TTC549 (cell line): ENCODE data around the gene SPATA31A3.
"Not testable (repeated sequence)": the region's sequence is repeated elsewhere in the genome, so short reads cannot be mapped to it uniquely, and the experiment has no call there.

Source experiments
- FAIRE-seq: peaks from 2 replicates; lab custom pipeline; 2012; peaks lifted over from hg19 to GRCh38; lab: Jason Lieb, UNC

The SPATA31A3 gene

GRCh38 chr9:66992450-66992849 lies at the start of gene SPATA31A3:
Gene SPATA31A3, minus strand, starts transcription at chr9:66992550. Its CDS starts 29 bp downstream, at chr9:66992521.
- FAIRE-seq = not testable (repeated sequence)

DNA sequence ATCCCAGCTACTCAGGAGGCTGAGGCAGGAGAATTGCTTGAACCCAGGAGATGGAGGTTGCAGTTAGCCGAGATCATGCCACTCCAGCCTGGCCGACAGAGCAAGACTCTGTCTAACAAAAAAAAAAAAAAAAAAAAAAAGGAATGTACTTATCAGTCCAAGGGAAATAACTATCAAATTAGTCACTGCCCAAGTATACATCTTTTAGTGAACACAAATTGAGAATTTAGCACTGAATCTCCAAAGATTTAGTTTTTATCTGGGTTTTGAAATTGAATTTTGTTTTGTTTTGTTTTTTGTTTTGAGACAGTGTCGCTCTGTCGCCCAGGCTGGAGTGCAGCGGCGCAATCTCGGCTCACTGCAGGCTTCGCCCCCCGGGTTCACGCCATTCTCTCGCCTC lies 39.8 kb downstream of the SPATA31A3 start:
- FAIRE-seq = not testable (repeated sequence)

DNA sequence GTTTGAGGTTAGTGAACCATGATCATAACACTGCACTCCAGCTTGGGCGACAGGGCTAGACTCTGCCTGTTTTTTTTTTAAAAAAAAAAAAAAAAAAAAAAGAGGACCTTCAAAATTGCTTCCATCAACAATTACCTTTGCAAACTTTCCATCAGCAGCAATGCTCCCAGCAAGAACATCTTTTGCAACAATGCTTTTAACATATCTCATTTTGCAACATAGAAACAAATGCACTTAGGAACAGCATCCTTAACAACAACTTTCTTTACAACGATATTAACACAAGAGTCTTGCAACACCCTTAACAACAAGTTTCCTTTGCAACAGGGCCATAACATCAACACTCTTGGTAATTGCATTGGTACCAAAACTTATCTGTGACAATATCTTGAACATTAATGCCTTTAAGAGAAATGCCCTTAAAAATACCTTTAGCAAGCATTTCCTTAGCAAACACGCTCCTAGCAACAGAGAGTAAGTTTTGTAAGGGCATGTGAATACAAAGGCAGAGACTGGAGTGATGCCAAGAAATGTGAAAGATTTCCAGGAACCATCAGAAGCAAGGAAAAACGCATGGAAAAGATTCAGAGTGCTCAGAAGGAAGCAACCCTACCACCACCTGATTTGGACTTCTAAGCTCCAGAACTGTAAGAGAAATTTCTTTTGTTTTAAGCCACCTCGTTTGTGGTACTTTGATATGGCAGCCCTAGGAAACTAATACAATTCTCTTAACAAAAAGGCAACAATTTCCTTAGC lies 49.8 kb downstream of the SPATA31A3 start:
- FAIRE-seq = not testable (repeated sequence)

DNA sequence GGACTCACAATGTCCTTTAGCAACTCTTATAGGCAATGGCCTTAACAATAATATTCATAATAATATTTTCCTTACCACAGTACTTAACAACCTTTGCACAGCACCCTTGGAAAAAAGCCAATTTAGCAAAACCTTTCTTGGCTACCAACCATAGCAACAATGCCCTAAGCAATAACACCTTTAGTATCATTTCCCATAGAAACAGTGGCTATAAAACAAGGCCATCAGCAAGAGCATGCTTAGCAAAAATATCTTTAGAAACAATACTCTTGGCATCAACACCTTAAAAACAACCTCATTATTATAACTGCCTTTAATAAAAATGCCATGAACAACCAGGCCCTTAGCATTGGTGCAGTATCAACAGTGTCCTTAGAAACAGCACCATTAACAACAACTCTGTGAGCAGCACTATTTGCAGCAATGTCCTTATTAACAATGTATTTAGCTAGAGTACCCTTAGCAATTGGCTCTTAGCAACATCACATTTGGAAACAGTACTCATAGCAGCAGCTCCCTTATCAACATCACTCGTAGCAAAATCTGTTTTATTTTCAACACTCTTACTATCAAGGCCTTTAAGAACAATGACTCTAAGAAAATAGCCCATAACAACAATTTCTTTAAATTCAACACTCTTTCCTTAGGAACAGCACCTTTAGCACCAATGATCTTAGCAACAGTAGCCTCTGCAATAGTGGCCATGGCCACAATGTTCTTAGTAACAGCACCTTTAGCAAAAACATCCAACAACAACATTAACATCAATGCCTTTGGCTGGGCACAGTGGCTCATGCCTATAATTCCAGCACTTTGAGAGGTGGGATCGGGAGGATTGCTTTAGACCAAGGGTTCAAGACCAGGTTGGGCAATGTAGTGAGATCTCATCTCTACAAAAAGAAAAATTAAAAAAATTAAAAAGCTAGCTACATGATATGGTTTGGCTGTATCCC lies 52.2 kb downstream of the SPATA31A3 start:
- FAIRE-seq = not testable (repeated sequence)

DNA sequence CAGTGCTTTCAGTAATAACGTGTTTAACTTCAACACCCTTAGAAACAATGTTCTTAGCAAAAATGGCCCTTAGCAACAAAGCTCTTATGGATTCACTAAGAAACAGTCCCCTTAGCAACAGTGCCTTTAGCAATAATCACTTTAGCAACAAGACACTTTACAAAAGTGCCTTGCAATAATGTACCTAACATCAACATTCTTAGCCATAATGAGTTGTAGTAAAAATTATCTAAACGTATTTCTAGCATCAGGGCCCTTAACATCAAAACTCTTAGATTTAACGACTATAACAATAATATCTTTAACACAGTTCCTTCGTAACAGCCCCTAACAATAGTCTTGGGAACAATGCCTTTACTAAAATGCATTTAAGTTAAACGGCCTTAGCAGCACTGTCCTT lies 54.0 kb downstream of the SPATA31A3 start:
- FAIRE-seq = not testable (repeated sequence)

DNA sequence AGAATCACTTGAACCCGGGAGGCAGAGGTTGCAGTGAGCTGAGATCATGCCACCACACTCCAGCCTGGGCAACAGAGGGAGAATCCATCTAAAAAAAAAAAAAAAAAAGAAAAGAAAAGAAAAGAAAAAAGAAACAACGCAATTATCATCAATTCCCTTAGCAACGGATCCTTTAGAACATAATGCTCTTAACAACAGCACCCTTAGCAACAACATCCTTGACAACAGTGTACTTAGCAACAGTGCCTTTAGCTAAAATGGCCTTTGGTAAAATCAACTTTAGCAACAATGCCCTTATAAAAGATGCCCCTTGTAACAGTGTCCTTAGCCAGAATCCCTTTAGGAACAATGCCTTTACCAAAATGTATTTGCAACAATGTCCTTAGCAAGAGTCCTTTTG lies 54.7 kb downstream of the SPATA31A3 start:
- not testable (repeated sequence) for FAIRE-seq
